Measurements from ENCODE around the gene MPL.

MPL gene

DNA sequence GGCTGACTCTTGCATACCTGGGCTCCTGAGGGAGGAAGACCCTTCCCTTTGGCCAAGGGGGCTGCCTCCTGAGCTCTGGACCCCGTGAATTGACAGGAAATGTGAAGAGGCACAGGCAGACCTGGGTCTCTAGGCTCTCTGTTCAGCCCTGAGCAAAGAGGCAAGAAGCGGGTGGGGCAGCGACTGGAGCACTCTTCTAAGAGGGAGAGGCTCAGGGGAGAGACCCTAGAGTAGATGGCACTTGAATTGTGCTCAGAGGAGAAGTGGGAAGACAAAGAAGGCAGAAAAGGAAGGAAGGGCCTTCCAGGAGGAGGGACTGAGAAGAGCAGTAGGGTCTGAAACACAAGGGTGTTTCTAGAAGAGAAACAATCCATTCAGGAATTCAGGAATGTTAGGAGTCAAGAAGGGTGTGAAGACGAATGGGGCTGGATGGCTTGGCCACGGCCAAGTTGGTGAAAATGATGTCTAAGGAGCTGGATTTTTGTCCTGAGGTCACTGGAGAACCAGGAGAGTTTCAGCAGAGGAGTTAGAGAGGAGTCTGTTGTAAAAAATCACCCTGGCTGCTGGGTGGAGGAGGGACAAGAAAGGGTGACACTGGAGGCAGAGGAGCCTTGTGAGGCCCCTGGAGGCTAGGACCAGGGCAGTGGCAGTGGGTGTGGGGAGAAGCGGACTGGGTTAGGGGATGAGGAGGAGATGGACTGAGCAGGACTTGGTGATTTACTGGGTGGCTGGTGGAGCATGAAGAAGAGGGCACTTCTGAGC is 31.5 kb upstream of the MPL start:
- no peak for DNase-seq (ENCODE audit: low read depth in 1 of 2, low spot score in 1 of 2)

DNA sequence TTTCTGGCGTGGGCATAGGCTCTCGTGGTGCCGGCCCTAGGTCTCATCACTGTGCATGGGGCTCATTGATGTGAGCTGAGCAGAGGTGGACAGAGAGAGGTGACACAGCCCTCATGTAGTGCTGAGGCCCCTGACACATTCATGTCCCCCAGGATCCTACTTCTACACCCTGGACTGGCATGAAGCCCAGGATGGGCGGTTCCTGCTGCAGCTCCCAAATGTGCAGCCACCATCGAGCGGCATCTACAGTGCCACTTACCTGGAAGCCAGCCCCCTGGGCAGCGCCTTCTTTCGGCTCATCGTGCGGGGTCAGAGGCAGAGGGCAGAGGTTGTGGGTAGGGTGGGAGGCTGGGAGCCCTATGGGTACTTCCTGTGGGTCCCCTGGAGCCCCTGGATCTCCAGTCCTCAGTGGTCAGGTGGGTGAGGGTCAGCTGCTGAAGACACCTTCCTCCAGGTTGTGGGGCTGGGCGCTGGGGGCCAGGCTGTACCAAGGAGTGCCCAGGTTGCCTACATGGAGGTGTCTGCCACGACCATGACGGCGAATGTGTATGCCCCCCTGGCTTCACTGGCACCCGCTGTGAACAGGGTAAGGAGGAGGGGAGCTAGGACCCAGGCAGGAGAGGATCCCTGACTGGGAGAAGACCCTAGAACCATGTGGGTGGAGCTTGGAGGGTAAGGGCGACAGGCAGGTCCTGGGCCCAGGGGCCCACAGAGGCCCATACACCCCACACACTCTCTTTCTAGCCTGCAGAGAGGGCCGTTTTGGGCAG is 30.7 kb upstream of the MPL start:
- no peak for DNase-seq (ENCODE audit: low read depth in 1 of 2, low spot score in 1 of 2)

DNA sequence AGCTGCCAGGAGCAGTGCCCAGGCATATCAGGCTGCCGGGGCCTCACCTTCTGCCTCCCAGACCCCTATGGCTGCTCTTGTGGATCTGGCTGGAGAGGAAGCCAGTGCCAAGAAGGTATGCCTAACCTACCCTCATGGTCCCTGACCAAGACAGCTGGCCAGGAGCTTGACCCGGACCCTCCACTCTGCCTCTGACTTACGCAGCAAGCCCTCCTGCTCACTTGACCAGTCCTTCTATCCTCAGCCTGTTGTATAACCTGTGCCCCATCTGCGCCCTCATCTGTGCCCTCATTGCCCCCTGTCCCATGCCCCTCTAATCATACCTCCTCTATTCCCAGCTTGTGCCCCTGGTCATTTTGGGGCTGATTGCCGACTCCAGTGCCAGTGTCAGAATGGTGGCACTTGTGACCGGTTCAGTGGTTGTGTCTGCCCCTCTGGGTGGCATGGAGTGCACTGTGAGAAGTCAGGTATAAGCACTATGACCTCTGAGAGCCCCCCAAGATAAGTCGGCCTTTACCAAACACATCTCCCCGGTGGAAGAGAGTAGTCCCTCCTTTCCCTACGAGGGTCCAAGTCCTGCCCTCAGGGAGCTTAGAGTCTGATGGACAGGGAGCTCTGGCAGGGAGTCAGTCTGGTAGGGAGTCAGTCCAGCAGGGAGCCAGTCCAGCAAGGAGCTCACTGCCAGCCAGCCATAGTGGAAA is 30.0 kb upstream of the MPL start:
- DNase-seq (ENCODE audit: low read depth in 1 of 2, low spot score in 1 of 2), result no peak

DNA sequence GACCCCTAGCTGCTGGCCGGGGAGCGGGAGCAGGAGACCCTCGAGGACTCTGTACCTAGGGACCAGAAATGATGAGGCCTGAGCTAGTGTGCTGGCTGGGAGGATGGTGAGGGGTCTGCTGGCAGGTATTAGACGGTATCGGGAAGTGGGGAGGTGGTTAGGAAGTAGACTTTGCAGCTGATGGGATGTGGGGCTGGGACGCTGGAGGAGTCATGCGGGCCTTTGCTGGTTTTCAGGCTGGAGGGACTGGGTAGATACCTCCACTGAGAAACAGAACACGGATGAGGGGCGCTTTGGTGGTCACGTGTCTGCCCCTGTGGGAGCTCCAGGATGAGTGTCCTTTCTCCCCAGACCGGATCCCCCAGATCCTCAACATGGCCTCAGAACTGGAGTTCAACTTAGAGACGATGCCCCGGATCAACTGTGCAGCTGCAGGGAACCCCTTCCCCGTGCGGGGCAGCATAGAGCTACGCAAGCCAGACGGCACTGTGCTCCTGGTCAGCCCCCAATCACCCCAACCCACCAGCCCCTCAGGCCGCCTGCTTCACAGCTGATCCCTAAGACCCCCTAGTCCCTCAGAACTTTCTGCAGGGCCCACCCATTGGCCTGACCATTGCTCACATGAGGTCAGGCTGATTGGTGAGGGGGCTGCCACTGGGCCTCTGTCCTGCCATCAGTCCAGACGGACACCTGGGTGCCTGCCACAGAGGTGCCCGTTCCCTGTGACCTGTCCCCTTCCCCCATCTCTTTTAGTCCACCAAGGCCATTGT is 28.8 kb upstream of the MPL start:
- DNase-seq (ENCODE audit: low read depth in 1 of 2, low spot score in 1 of 2), result no peak

DNA sequence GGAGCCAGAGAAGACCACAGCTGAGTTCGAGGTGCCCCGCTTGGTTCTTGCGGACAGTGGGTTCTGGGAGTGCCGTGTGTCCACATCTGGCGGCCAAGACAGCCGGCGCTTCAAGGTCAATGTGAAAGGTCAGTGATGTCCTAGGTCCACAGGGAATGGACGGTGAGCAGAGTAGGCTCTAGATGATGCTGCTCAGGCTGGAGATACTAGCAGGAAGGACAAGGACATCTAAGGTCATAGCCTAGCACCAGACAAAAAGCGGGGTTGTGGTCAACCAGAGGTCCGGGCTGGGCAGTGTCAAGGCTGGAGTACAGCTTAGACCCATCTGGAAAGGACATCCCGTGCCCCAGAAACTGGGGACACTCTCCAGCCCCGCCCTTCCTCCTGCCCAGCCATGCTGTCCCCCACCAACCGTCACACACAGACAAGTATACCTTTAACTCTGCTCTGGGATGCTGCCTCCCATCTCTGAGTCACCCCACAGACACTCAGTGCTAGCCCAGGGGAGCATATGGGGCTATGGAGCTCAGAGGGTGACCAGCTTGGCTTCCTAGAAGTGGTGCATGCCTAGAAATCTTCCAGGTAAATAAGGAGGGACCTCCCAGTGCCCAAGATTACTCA is 28.1 kb upstream of the MPL start:
- no peak for DNase-seq (ENCODE audit: low read depth in 1 of 2, low spot score in 1 of 2)

DNA sequence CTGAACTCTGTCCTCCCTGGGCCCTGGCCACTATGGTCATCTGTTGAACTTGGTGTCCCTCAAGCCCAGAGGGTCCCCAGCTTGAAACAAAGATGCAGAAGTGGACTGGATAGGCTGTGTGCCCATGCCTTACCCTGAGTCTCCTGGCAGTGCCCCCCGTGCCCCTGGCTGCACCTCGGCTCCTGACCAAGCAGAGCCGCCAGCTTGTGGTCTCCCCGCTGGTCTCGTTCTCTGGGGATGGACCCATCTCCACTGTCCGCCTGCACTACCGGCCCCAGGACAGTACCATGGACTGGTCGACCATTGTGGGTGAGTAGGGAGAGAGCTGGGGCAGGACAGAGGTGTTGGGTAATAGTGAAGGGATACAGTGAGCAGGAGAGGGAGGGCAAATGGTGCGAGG is 26.1 kb upstream of the MPL start:
- DNase-seq (ENCODE audit: low read depth in 1 of 2, low spot score in 1 of 2), result no peak

DNA sequence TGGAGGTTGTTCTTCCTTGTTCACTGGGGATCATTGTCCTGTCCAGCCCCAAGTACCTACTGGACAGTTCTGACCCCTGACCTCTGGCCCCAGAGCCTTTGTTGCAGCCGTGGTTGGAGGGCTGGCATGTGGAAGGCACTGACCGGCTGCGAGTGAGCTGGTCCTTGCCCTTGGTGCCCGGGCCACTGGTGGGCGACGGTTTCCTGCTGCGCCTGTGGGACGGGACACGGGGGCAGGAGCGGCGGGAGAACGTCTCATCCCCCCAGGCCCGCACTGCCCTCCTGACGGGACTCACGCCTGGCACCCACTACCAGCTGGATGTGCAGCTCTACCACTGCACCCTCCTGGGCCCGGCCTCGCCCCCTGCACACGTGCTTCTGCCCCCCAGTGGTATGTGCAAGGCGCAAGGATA is 25.4 kb upstream of the MPL start:
- no peak for DNase-seq (ENCODE audit: low read depth in 1 of 2, low spot score in 1 of 2)

DNA sequence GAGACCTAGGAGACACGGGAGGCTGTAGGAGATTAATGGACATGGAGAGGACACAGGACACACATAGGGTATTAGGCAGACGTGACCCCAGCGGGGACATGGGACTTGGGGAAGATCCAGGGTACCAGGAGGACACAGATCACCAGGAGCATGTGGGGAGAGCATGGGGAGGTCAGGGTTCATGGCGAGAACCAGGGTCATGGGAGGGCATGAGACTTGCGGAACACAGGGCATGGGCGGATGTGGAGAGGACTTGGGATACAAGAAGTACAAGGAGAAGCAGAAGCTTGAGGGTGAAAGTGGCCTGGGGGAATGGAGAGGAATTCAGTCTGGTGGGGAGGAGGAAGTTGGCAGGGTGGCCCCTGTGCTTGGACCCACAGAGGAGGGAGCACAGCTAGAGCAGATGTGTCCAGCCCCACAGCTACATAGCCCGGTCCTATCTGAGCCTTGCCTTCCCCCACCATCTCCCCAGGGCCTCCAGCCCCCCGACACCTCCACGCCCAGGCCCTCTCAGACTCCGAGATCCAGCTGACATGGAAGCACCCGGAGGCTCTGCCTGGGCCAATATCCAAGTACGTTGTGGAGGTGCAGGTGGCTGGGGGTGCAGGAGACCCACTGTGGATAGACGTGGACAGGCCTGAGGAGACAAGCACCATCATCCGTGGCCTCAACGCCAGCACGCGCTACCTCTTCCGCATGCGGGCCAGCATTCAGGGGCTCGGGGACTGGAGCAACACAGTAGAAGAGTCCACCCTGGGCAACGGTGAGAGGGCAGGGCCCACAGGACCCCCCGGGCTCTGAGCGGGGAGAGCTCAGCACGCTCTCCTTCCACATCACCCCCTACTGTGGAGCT is 24.7 kb upstream of the MPL start:
- no peak for DNase-seq (ENCODE audit: low read depth in 1 of 2, low spot score in 1 of 2)

DNA sequence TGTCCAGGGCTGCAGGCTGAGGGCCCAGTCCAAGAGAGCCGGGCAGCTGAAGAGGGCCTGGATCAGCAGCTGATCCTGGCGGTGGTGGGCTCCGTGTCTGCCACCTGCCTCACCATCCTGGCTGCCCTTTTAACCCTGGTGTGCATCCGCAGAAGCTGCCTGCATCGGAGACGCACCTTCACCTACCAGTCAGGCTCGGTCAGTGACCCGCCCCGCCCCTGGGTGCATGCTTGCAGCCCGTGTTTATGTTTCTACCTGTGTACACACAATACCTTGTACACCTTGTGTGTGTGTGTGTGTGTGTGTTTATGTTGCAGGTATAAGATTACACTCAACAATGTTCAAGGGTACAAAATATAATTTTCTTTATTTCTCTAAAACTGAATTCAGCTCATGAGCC is 23.8 kb upstream of the MPL start:
- DNase-seq (ENCODE audit: low read depth in 1 of 2, low spot score in 1 of 2), result no peak

DNA sequence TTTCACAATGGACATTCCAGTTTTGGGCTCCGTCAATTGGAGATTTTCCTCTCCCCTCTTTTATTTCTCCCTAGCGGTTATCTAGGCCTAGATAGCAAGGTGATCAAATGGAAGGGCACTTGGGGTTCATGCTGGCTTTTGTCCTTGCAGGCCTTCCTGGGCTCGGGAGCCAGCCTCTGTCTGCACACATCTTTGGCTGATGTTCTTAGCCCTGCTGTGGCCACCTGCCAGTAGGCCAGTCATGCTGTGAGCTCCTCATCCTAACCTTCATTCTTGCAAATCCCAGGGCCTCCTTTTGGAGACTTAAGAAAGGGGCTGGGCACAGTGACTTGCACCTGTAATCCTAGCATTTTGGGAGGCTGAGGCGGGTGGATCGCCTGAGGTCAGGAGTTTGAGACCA is 23.4 kb upstream of the MPL start:
- no peak for DNase-seq (ENCODE audit: low read depth in 1 of 2, low spot score in 1 of 2)

DNA sequence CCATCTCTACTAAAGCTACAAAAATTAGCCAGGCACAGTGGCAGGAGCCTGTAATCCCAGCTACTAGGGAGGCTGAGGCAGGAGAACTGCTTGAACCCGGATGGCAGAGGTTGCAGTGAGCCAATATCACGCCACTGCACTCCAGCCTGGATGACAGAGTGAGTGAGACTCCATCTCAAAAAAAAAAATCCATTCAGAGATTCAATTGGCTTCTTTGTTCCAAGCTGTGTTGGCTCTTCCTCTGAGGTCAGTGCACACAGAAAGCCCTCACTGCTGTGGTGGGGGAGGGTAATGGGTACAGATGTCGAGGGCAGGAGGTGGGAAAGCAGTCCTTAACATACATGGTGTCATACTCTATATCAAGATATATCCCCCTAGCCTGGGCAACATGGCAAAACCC is 22.1 kb upstream of the MPL start:
- DNase-seq (ENCODE audit: low read depth in 1 of 2, low spot score in 1 of 2), result no peak

DNA sequence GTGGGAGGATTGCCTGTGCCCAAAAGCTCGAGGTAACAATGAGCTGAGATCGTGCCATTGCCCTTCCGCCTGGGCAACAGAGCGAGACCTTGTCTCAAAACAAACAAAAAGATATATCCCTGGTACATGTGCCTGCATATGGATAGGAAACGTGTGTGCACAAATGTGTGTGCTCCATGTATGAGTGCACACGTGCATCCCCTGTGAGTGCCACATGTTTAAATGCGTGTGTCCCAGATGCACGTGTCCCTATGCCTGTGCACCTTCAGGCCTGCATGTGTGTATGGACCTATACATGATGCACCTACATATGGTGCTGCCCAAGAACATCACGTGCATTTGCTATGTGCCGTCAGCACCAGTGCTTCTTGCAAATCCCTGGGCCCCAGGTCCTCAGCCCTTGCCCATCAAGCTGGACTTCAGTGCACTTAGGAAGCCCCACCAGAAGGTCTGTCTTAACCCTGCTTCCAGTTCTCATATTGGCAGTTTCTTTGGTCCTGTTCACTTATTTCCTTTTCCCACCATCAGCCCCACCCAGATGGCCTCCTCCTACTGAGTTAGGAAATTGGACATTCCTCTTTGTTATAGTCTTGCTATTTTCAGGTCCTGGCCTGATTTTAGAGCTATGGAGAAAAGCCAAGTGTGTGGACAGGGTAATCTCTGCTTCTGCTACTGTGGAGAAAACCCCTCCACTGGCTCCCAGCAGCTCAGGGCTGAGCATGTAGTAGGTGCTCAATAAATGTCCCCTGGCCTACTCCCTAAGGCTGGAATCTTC is 21.5 kb upstream of the MPL start:
- no peak for DNase-seq (ENCODE audit: low read depth in 1 of 2, low spot score in 1 of 2)

DNA sequence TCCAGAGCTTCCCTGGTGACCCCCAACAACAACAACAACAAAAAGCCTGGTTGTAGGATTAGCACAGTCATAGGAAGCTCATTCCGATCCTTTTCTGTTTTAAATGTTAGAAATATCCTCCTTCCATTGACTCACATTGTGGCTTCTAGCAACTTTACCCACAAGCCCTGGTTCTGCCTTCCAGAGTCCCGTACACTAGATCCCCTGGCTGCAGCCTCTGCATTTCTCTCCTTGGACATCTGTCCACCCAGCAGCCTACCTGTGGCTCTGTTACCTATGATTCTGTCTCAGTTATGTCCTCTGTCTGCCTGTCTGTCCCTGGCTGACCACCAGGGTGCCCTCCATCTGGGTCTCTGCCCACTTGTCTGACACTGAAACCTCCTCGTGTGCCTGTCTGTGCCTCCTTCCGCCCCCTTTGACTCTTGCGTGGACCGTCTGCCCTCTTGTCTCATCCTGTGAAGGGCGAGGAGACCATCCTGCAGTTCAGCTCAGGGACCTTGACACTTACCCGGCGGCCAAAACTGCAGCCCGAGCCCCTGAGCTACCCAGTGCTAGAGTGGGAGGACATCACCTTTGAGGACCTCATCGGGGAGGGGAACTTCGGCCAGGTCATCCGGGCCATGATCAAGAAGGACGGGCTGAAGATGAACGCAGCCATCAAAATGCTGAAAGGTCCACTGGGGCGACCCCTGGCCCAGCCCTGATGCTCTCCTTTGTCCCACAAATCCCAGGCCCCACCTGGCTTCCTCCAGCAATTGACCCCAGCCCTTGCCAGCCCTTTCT is 20.7 kb upstream of the MPL start:
- no peak for DNase-seq (ENCODE audit: low read depth in 1 of 2, low spot score in 1 of 2)

DNA sequence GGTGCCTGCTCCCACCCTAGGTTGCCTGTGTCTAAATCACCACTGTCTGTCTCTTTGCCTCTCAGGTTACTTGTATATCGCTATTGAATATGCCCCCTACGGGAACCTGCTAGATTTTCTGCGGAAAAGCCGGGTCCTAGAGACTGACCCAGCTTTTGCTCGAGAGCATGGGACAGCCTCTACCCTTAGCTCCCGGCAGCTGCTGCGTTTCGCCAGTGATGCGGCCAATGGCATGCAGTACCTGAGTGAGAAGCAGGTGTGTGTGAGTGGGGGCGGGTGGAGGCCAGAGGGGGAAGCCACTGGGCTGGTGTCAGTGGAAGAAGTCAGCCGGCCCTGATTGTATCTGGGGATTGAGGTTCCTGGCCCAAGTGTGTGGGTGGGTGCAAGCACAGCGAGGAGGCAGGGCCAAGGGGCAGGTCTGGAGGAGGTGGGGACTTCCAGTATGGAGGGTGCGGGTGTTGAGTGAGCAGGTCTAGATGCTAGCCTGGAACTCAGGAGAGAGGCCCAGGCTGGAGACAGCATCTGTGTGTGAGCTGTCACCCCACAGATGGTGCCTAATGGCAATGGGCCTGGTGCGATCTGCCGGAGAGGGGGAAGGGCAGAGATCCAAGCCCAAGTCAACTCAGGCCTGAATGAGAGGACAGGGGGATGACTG is 19.7 kb upstream of the MPL start:
- no peak for DNase-seq (ENCODE audit: low read depth in 1 of 2, low spot score in 1 of 2)

DNA sequence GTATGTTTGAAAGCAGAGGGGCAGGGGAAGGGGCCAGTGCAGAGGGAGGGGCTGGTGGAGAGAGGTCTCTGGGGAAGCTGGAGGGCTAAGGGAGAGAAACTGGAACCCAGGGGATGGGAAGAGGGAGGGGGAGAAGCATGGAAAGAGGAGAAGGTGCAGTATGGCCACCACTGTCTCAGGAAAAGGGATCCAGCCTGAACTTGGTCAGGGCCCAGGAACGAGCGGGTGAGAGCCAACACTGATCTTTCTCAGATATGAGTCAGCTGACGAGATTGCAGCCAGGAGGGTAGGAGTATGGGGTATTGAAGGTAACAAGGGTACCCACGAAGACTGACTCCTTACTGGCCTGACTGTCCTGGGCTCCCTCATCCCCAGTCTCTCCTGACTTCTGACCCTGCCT is 18.8 kb upstream of the MPL start:
- no peak for DNase-seq (ENCODE audit: low read depth in 1 of 2, low spot score in 1 of 2)

DNA sequence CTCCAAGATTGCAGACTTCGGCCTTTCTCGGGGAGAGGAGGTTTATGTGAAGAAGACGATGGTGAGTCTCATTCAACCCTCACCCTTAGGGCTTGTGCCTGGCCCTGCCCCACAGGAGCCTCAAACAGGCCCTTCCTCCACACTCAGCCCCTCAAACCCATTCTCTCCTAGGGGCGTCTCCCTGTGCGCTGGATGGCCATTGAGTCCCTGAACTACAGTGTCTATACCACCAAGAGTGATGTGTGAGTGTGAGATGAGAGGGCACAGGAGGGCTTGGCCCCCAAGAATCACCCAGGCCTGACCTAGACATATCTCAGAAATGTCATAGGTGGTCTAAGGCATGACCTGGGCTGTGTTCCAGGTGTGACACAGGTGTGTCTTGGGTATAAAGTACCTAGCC is 18.3 kb upstream of the MPL start:
- DNase-seq (ENCODE audit: low read depth in 1 of 2, low spot score in 1 of 2), result no peak

DNA sequence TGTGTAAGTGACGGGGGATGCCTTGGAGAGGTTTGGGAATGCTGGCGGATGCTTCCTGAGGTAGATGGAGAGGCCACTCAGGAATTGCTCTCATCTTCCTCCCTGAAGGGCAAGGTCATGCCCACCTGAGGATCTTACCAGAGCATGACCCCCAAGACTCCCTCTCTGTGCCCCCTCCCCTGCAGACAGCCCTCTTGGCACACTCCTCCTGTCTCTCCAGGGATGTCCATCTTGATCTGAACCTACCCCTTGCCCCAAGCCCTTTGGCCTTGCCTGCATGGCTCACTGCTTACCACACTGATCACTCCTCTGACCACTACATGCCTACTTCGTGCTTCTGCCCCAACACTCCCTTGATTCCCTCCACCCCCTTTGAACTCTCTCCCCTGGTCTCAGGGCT is 17.9 kb upstream of the MPL start:
- no peak for DNase-seq (ENCODE audit: low read depth in 1 of 2, low spot score in 1 of 2)

DNA sequence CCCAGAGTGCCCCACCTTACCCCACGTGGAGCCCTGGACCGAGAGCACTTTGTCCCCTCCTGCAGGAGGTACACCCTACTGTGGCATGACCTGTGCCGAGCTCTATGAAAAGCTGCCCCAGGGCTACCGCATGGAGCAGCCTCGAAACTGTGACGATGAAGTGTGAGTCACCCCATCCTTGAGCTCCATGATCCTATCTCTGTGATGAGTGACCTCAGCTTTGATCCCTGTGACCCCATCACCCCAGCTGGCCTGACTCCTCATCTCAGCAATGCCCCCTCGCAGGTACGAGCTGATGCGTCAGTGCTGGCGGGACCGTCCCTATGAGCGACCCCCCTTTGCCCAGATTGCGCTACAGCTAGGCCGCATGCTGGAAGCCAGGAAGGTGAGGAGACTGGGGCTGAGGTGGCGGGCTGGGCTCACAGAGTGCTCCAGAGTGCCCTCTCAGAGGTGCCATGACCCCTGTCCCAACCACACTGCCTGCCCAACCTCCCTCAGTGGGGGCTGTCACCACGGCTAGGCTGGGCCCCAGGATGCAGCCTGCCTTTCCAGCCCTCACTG is 16.2 kb upstream of the MPL start:
- DNase-seq (ENCODE audit: low read depth in 1 of 2, low spot score in 1 of 2), result no peak
